HG03354 (cell line): ENCODE data around the gene HOXA11.

Source experiments
- ATAC-seq: cut with Tn5 transposase; IDR thresholded peaks from one replicate; pipeline ENCODE4 v1.9.1; 2021; ENCODE audit warnings: mild to moderate bottlenecking; ENCODE audit not compliant: unreplicated experiment, poor library complexity, severe bottlenecking

HOXA11 gene

GRCh38 chr7:27140126-27140857, 44.7 kb downstream of the HOXA11 start:
- ATAC-seq: no peak

- no peak for ATAC-seq
Measured at GRCh38 chr7:27139334-27140125, 45.5 kb downstream of the HOXA11 start.

GRCh38 chr7:27138985-27139333, 46.1 kb downstream of the HOXA11 start:
- no peak for ATAC-seq

- ATAC-seq: no peak
Measured at GRCh38 chr7:27138472-27138871, 46.6 kb downstream of the HOXA11 start.

DNA sequence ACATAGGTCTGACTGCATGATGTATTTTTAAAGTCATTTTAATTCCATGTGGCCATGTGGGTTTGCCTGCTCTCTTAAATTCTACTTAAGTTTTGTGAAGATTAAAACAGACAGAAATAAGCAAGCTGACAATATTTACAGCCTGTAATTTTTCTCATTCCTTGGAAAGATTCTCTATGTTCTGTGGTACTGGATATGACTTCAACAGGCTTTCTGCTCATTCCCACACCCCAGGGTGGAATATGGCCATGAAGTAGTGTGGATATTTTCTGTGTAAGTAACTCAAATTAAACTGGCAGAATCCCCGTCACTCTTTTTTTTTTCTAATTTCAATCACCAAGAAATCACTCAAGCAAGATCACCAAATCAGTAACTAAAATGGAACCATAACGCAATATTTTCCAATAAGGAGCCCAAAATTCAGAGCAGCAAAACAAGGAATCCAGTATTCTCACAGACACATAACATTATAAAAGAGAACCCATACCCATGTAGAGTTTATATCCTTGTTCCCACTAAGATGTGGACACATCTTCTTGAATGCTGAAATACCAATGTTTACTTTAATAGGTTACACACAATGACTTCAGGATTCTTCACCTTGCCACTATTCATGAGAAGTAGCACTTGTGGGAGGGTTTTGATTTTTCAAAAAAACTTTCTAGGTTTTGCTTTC, 47.3 kb downstream of the HOXA11 start:
- no peak for ATAC-seq

- ATAC-seq: no peak
Measured at GRCh38 chr7:27134392-27134791, 50.6 kb downstream of the HOXA11 start.

GRCh38 chr7:27133409-27134231, 51.4 kb downstream of the HOXA11 start:
- ATAC-seq: no peak

DNA sequence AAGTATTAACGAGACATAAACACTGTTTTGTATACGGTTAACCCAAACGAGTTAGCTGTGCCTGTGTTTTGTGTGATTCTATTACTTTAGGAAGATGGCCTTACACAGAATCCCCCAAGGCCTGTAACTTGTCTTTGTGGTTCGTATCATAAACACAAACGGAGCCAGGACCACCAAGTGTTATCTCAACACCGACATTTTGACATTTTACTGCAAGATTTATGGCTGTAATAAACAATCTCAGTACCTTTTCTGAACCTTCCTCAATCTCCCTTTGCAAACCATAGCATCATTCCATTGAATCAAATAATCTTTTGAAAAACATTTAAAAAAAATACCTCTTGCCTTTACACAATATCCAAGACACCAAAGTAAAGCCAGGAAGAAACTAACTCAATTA, 52.1 kb downstream of the HOXA11 start:
- no peak for ATAC-seq

GRCh38 chr7:27132214-27132613, 52.8 kb downstream of the HOXA11 start:
- no peak for ATAC-seq

DNA sequence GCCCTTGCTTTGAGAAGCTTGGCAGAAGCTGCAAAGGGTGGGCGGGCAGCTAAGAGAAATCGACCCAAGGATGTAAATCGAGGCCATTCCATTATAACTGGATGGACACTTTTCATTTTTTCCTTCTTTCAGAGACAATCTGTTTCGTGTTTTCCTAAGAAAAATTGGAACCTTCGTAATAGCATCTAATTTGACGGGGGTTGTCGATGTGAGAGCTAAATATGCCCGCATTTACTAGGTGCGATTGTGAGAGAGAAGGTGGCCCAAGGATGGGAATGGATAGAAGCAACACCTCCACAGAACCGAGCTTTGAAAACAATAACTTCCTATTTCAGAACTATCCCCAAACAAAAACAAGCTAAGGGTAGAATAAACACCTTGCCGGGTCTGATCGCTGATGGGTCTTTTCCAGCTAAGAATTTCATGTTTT, 53.6 kb downstream of the HOXA11 start:
- no peak for ATAC-seq
